Caki2 (cell line): ENCODE measurements around the gene PLEKHN1. TPM values are rescaled to one million over a fixed set of nuclear protein-coding genes. Genes with fewer than 3 reads are reported as not detected.

ENCODE experiments used
- DNase-seq: peaks from one replicate; pipeline ENCODE4 v3.0.0-alpha.2; 2015; ENCODE audit warnings: low read depth
- in situ Hi-C: cut with HindIII; loops from 2 replicates; pipeline ENCODE4 v1.10.0; 2016; ENCODE audit warnings: low sequenced_read_pairs, low pct_unique_long_range_greater_than_20kb, mixed read lengths
- total RNA-seq: library from RNA; depleted of rRNA; stranded (reverse); fragments of >200 nt; shearing (Covaris generic); gene quantifications from 2 replicates; pipeline ENCODE4 v1.2.3, GENCODE V29; 2014; ENCODE audit warnings: low replicate concordance

The PLEKHN1 gene
- total RNA-seq, 1 experiment from 2014 or later = 2.3 TPM

DNA sequence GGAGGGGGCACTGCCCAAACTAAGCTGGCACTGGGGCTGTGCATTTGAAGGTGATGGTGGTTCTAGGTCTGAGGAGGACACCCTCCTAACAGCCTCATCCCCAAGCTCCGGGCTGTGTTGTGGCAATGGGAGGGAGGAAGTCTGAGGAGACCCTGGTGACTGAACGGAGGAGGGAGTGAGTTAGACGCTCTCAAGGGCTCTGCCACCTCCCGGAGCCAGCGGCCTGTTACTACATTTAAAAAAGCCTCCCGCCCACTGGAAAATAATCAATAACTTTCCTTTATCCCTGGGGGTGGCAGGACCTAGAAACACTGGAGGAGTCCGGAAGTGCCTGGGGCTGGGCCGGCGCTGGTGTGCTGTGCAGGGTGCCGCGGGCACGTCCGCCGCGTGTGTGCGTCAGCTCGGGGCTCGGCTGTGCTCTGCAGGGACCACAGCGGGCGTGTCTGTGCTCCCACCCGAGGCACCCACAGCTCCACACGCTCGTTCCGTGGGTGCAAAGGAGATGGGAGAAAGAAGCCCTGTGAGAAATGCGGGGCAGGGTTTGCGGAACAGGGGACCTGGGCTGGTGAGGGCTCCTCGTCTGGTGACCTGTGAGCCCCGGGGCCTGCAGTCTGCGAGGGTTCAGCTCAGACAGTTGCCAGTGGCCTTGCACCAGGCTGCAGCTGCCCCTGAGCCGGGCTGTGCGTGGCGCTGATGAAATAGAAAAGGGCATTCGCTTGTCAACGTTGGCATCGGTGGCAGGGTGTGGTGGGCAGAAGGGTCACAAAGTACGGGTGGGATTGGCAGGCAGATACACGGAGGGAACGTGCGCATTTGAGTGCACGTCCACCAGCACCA is 37.2 kb upstream of the PLEKHN1 start:
- in situ Hi-C loops = no loop called here
- no peak for DNase-seq

DNA sequence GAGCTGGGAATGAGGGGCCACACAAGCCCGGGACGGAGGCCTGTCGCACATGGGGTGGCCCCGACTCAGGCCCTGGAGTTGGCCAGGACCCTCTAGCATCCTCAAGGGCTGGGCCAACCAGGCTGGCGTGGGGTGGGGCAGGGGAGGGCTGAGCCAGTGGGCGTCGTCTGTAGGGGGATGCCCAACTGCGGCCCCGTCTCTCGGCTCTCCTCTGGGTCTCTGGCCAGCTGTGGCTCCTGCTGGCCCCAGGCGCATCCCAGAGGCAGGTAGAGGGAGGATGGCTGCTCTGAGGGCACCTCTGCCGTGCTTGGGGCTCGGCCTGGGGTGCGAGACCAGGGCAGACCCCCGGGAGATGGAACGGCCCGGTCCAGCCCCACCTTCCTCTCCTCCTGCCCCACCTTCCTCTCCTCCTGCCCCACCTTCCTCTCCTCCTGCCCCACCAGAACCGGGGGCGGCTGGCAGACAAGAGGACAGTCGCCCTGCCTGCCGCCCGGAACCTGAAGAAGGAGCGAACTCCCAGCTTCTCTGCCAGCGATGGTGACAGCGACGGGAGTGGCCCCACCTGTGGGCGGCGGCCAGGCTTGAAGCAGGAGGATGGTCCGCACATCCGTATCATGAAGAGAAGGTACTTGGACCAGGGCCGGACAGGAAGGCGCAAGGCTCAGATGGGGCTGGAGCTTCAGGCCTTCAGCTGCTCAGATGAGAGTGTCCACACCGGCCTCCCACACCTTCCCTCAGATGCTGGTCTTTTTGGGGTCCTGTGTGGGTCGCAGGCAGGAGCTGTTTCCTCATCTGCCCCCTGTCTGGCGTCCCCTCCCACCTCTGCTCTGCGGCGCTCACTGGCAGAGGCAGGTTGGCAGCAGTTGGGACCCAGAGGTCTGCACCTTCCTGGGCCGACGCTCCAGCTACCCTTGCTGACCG is 36.3 kb upstream of the PLEKHN1 start:
- DNase-seq = no peak
- in situ Hi-C loops = no loop called here

- in situ Hi-C loops = no loop called here
- no peak for DNase-seq
These were observed 35.6 kb upstream of the PLEKHN1 start for GRCh38 chr1:930633-931138.

GRCh38 chr1:931380-932172 is 34.7 kb upstream of the PLEKHN1 start:
- in situ Hi-C loops = no loop called here
- DNase-seq = no peak

DNA sequence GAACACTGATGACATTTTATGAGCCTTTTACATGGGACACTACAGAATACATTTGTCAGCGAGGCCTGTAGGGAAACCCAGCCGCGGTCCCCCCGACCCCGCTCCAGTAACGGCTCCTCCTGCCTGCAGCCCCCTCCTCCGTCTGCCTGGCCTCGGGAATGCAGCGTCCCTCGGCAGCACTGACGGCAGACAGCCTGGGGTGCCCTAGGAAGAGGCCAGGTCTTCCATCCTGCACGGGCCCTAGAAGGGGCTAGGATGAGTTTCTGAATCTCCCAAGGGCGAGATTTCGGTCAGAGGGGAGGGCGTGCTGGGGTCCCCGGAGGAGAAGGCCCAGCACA is 34.1 kb upstream of the PLEKHN1 start:
- in situ Hi-C loops = no loop called here
- DNase-seq = no peak

DNA sequence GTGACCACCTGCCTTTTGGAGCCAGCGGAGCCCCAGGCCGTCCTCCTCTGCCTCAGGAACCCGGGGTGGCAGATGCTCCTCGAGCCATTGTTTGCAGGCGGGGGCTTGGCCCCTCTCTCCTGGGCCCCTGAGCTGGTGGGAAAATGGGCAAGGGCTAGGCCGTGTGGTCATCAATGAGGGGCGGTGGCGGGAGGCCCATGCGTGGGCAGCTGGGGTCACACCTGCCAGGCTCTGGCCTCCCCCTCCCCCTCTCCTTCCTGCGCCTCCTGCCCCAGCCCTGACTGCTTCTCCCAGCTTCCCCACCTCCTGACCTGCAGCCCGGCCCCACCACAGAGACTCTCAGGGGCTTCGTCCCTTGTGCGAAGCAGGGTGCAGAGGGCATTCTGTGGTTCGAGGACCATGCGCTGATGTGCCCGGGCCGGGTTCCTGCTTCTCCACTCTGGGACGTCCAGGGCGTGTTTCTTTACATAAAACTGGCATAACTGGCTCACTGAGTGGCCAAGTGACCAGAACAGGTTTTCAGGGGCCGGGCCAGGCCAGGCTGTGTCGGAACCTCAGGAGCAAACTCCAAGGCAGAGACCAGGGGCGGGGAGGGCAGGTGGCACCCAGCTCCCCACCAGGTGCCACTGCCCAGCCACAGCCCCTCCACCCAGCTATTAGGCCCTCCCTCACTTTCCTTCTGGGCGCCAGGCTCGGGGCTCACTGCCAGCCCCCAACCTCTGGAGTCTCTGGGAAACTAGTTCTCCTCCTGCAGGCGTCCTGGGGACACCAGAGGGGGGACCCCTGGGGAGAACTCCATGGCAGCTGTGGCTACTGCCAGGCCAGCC is 33.3 kb upstream of the PLEKHN1 start:
- in situ Hi-C loops = no loop called here
- DNase-seq = no peak

GRCh38 chr1:933603-933940 is 32.7 kb upstream of the PLEKHN1 start:
- in situ Hi-C loops = no loop called here
- no peak for DNase-seq

DNA sequence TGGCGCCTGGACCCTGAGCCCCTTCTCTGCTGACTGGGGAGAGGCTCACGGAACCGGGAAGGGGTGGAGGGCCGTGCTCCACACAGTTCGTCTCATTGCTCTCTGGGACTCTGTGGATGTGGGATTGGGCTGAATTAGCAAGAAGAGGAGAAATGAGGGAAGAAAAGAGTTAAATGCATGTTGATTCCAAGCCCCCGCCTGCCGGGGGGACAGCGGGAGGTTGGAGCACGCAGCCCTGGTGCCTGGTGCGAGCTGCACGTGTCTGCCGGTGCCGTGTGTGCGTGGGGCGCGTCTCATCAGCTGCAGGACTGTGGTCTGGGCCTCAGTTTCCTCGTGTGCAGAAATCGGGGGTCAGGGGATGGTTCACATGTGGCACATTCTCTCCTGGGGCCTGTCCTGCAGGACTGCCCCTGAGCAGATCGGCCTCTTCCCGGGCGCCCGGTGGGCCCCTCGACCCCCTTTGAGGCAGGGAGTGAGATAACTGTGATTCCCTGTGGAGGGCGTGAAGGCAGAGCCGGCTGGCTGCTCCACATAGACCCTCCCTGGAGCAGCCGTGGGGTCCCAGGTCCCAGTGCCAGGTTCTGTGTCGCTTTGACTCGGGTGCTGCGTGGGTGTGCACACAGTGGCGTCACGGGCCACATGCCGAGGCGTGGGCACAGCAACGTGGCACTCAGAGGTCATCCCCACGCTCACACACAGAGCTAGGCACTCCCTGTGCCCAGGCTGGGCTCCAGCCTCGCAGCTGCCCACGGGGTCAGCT is 31.1 kb upstream of the PLEKHN1 start:
- DNase-seq = no peak
- in situ Hi-C loops = no loop called here

DNA sequence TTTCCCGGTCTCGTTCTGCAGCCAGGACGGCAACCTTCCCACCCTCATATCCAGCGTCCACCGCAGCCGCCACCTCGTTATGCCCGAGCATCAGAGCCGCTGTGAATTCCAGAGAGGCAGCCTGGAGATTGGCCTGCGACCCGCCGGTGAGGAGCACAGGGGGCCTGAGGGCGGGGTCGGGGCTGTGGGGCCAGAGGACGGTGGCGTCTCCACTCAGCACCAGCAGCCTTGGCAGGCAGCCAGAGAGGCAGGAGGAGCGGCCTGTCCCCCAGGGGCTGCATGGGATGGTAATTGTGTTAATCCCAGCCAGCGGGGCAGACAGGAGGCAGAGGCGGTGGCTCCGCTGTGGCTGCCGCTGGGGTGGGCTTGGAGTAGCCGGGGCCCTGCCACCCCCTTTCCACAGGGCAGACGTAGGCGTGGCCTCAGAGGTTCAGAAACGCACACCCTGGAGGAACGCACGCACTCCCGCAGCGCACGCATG is 30.5 kb upstream of the PLEKHN1 start:
- in situ Hi-C loops = no loop called here
- DNase-seq = no peak

GRCh38 chr1:936348-937264 is 29.7 kb upstream of the PLEKHN1 start:
- in situ Hi-C loops = no loop called here
- DNase-seq = no peak

DNA sequence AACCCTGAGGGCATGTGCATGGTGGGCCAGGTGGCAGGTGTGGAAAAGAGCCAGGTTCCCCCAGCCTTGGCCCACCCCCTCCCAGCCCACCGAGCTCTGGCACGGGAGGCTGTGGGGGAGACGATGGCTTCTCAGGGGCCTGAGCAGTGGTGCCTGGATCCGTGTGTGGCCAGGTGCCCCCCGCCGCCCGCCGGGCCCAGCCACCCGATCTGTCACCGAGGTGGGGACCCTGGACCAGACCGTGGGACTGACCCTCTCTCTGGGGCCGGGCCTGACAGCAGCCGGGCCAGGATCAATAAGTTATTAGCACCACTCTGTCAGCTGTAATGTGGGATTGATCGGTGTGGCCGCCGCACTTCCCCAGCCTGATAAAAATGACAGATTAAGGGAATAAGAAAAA is 28.8 kb upstream of the PLEKHN1 start:
- in situ Hi-C loops = no loop called here

DNA sequence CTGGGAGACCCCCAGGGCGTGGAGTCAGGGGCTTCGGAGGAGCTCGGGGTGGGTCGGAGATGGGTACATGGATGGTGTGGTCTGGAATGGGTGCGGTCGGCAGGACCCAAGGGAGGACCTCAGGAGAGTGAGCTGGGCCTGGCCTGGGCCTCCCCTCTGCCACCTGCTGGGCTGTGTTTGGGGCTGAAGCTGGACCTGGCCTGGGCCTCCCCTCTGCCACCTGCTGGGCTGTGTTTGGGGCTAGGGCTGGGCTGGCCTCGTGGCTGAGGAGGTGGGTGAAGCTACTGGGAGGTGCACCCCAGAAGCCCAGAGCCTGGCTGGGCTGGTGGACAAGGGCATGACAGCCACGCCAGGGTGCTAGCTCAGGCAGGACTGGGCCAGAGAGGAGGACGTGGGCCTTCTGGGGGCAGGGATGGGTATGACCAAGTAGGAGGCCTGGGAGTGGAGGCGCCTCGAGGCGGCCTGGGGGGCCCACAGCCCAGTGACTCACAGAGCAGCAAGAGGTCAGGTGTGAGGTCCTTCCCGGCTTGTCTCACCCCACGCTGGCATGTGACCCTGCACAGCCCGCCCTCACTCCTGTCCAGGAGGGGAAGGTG is 28.1 kb upstream of the PLEKHN1 start:
- in situ Hi-C loops = no loop called here
- peak; percentile 88 for DNase-seq

More for the DNA sequence above, 28.8 kb upstream of the PLEKHN1 start:
- DNase-seq = no peak

- in situ Hi-C loops = no loop called here
- DNase-seq = no peak
These were observed 27.4 kb upstream of the PLEKHN1 start for GRCh38 chr1:938711-939489.

DNA sequence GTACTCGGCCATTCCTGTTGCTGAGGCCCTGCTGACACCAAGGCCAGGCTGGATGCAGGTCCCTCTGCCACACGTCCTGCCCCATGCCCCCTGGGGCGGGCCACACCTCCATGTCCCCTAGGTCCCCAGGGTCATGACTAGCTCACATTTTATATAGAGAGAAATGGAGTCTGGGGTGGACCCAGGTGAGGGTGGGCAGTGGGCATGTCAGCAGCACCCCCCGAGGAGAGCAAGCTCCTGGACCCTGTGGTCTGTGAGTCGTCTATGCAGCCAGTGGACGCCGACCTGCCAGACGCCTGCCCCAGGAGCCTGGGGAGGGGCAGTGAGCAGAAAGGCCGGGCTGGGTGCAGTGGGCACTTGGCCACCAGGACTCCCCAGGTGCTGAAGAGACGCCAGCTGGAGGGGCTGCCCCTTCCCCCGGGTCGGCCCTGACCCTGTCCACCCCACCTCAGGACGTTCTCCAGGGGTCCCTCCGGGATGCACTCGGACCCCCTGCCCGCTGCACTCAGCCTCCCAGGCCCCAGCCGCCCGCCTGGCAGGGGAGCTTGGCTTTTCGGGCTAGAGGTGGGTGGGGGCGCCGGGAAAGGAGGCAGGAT is 26.7 kb upstream of the PLEKHN1 start:
- in situ Hi-C loops = no loop called here
- no peak for DNase-seq
